Neuronal stem cell (in vitro differentiated cells): ENCODE data around the gene CAMK1D.

Source experiments
- DNase-seq: peaks from one replicate; pipeline ENCODE4 v3.0.0-alpha.2; 2013; ENCODE audit warnings: low spot score
- H2AFZ ChIP-seq: one replicate; pipeline ENCODE4 v1.6.1; 2013; ENCODE audit warnings: mild to moderate bottlenecking, low read length, inconsistent platforms
- H2AK5ac ChIP-seq: 2 replicates; pipeline ENCODE4 v1.6.1; 2013; ENCODE audit warnings: low read depth, mild to moderate bottlenecking, inconsistent platforms, low read length, moderate library complexity, mixed read lengths
- H2BK120ac ChIP-seq: 2 replicates; pipeline ENCODE4 v1.6.1; 2013; ENCODE audit warnings: low read depth, mild to moderate bottlenecking, inconsistent platforms, low read length, moderate library complexity, mixed read lengths
- H2BK12ac ChIP-seq: one replicate; pipeline ENCODE4 v1.6.1; 2013; ENCODE audit warnings: low read length, inconsistent platforms
- H2BK15ac ChIP-seq: 2 replicates; pipeline ENCODE4 v1.6.1; 2013; ENCODE audit warnings: mild to moderate bottlenecking, low read length, inconsistent platforms, mixed read lengths
- H2BK5ac ChIP-seq: one replicate; pipeline ENCODE4 v1.6.1; 2013; ENCODE audit warnings: inconsistent platforms, mild to moderate bottlenecking, low read length, moderate library complexity
- H3K14ac ChIP-seq: one replicate; pipeline ENCODE4 v1.6.1; 2013; ENCODE audit warnings: low read length, inconsistent platforms
- H3K18ac ChIP-seq: 2 replicates; pipeline ENCODE4 v1.6.1; 2013; ENCODE audit warnings: low read length, inconsistent platforms
- H3K23ac ChIP-seq: 2 replicates; pipeline ENCODE4 v1.6.1; 2013; ENCODE audit warnings: low read depth, mild to moderate bottlenecking, mixed read lengths, low read length, inconsistent platforms; ENCODE audit not compliant: poor library complexity
- H3K27ac ChIP-seq: replicated peaks from 3 replicates; pipeline ENCODE4 v1.5.1; 2013; ENCODE audit warnings: low read length, inconsistent platforms
- H3K27me3 ChIP-seq, 3 experiments: 2 replicates each; pipeline ENCODE4 v1.6.1; 2013; ENCODE audit warnings: low read length in 3 of 3, mild to moderate bottlenecking in 2 of 3, inconsistent platforms in 1 of 3, low read depth in 1 of 3, mixed read lengths in 1 of 3, moderate library complexity in 1 of 3; ENCODE audit not compliant: control insufficient read depth in 3 of 3, insufficient read depth in 3 of 3
- H3K36me3 ChIP-seq, 2 donors: replicated peaks in 1 of 2; 2 replicates each; pipeline ENCODE4 v1.6.1; 2013; ENCODE audit warnings: low read length in 2 of 2; ENCODE audit not compliant: control insufficient read depth in 2 of 2, insufficient read depth in 2 of 2
- H3K4ac ChIP-seq: 2 replicates; pipeline ENCODE4 v1.6.1; 2013; ENCODE audit warnings: inconsistent platforms, mild to moderate bottlenecking, low read length, moderate library complexity
- H3K4me1 ChIP-seq, 2 donors: 1 replicate in 1 of 2; 2 replicates in 1 of 2; pipeline ENCODE4 v1.6.1; 2013; ENCODE audit warnings: low read length in 2 of 2, low read depth in 1 of 2; ENCODE audit not compliant: control insufficient read depth in 2 of 2, insufficient read depth in 1 of 2
- H3K4me2 ChIP-seq: one replicate; pipeline ENCODE4 v1.6.1; 2013; ENCODE audit warnings: mild to moderate bottlenecking, low read length, inconsistent platforms; ENCODE audit not compliant: insufficient read depth, poor library complexity, severe bottlenecking
- H3K4me3 ChIP-seq, 2 donors: 2 replicates each; pipeline ENCODE4 v1.5.1; 2013; ENCODE audit warnings: low read length in 2 of 2, mild to moderate bottlenecking in 2 of 2, inconsistent platforms in 1 of 2, moderate library complexity in 1 of 2
- H3K79me1 ChIP-seq: one replicate; pipeline ENCODE4 v1.6.1; 2013; ENCODE audit warnings: low read depth, mild to moderate bottlenecking, inconsistent platforms, low read length, moderate library complexity
- H3K9ac ChIP-seq: one replicate; pipeline ENCODE4 v1.6.1; 2013; ENCODE audit warnings: mild to moderate bottlenecking, low read depth, low read length, inconsistent platforms; ENCODE audit not compliant: poor library complexity
- H3K9me3 ChIP-seq, 2 donors: replicated peaks in 1 of 2; 2 replicates each; pipeline versions ENCODE3 to v1.6.1; 2013; ENCODE audit warnings: low read length in 2 of 2, mild to moderate bottlenecking in 2 of 2, inconsistent platforms in 1 of 2, low read depth in 1 of 2, mixed read lengths in 1 of 2, moderate library complexity in 1 of 2; ENCODE audit not compliant: control insufficient read depth in 2 of 2, insufficient read depth in 1 of 2
- H4K8ac ChIP-seq: one replicate; pipeline ENCODE4 v1.6.1; 2013; ENCODE audit warnings: low read depth, mild to moderate bottlenecking, inconsistent platforms, low read length, moderate library complexity
- H4K91ac ChIP-seq: one replicate; pipeline ENCODE4 v1.6.1; 2013; ENCODE audit warnings: low read length, low read depth, mild to moderate bottlenecking, inconsistent platforms; ENCODE audit not compliant: poor library complexity
- WGBS, 2 donors: extraction: QIAGEN DNeasy Blood & Tissue Kit; methylation state at CpG; one replicate each; pipeline ENCODE4 v1.1.7; 2013; ENCODE audit warnings: missing lambda C conversion rate in 2 of 2, mixed read lengths in 1 of 2; ENCODE audit not compliant: insufficient read length in 2 of 2, insufficient replicate concordance in 1 of 2; ENCODE audit errors: extremely low coverage in 2 of 2; 5-methylcytosine and 5-hydroxymethylcytosine counted together

Gene CAMK1D

GRCh38 chr10:12512332-12513002, 163.1 kb downstream of the CAMK1D start:
- no peak for DNase-seq
- no peak overlapping the region for H4K91ac ChIP-seq
- H3K18ac ChIP-seq = no peak overlapping the region
- peaks cover 0 to 2% of the 10 kb centered on the region in 2 donors for H3K9me3 ChIP-seq
- H2BK15ac ChIP-seq = no peak overlapping the region
- peaks cover 10 to 22% of the 10 kb centered on the region in 2 donors for H3K4me1 ChIP-seq
- no peak overlapping the region for H3K4me2 ChIP-seq
- H3K9ac ChIP-seq = no peak overlapping the region
- no peak overlapping the region for H2AK5ac ChIP-seq
- H4K8ac ChIP-seq = no peak overlapping the region
- no peak overlapping the region for H3K23ac ChIP-seq
- H2AFZ ChIP-seq = no peak overlapping the region
- H3K4ac ChIP-seq = no peak overlapping the region
- H2BK5ac ChIP-seq = no peak overlapping the region
- no peak overlapping the region for H3K27ac ChIP-seq
- no peaks in the 10 kb centered on the region for H3K27me3 ChIP-seq
- no CpG with 5 or more reads among the region's 18 CpGs for WGBS, 2 donors
- H3K4me3 ChIP-seq = no peak overlapping the region
- H2BK120ac ChIP-seq = no peak overlapping the region
- H3K79me1 ChIP-seq = peaks cover 2% of the 10 kb centered on the region
- no peaks in the 10 kb centered on the region for H3K36me3 ChIP-seq
- H2BK12ac ChIP-seq = no peak overlapping the region
- no peak overlapping the region for H3K14ac ChIP-seq

DNA sequence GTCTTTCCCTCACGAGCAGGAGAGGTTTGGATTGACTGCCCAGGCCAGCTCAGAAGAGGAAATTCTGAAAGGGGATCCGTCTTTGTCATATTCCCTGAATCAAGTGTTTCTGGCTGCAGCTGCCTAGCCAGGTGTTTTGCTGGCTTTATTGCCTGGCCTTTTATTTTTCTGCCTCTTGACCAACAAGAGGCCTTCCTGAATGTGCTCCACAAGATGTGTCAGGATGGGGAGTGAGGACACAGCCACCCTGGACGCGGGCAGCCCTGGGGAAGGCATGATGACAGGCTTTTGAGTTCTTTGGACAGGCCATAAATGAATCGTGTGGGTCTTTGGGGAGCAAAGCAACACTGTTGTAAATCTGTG, 163.6 kb downstream of the CAMK1D start:
- Histone ChIP-seq H3K79me1 (peaks cover 2% of the 10 kb centered on the region), H4K8ac (no peak overlapping the region), H2AK5ac (no peak overlapping the region), H2BK5ac (no peak overlapping the region), H3K27ac (no peak overlapping the region), H3K4ac (no peak overlapping the region), H2BK15ac (no peak overlapping the region), H2BK12ac (no peak overlapping the region), H2BK120ac (no peak overlapping the region), H3K23ac (no peak overlapping the region), H3K14ac (no peak overlapping the region), H3K4me1 (peaks cover 10 to 17% of the 10 kb centered on the region in 2 donors), H3K36me3 (no peaks in the 10 kb centered on the region), H3K9ac (no peak overlapping the region), H3K4me3 (no peak overlapping the region), H3K9me3 (peaks cover 1 to 2% of the 10 kb centered on the region in 2 donors), H4K91ac (no peak overlapping the region), H3K4me2 (no peak overlapping the region), H3K18ac (no peak overlapping the region), H2AFZ (no peak overlapping the region), H3K27me3 (no peaks in the 10 kb centered on the region)
- no CpG with 5 or more reads among the region's 5 CpGs for WGBS, 2 donors
- DNase-seq = no peak

DNA sequence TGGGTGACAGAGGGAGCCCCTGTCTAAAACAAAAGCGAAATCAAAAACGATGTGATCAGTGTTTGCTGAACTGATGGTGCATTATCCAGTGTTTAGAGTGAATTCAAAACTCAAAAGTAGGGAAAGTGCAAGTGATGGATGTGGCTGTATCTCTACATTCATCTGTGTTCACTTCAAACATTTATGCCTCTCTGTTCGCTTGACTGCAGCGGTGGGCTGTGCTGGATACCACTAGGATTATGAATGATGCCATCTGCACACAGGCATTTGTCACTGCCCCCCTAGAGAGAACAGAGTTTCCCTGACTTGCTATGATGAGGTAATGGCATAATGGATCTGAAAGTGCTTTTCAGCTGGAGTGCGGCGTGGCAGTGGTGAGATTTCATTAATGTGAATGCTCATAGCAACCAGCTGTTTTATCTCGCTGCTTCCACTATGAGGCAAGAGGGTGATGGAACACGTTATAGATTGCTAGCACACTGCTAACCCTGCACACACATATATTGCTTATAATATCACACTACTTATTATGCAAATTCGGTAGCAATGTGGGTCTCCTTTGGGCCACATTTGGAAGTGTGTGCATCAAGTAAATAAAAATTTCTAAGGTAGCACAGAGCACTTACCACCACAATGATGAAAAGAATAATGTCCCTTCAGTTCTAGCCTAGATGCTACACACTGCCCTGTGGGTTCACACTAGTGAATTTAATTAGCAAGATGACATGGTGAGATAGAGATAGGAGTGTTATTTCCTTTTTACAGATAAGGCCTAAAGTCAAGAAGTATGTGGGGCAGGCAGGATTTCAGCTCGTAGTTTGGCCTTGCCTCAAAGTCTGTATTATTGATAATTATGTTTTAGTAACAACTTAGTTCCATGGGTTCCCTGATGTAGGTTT, 164.7 kb downstream of the CAMK1D start:
- H3K14ac ChIP-seq = no peak overlapping the region
- no peaks in the 10 kb centered on the region for H3K27me3 ChIP-seq
- no peak overlapping the region for H3K4me3 ChIP-seq
- no CpG with 5 or more reads among the region's 10 CpGs for WGBS, 2 donors
- H2BK15ac ChIP-seq = no peak overlapping the region
- no peak for DNase-seq
- peaks cover 2% of the 10 kb centered on the region for H3K79me1 ChIP-seq
- no peak overlapping the region for H4K8ac ChIP-seq
- H3K4me2 ChIP-seq = no peak overlapping the region
- H3K9ac ChIP-seq = no peak overlapping the region
- no peak overlapping the region for H2AFZ ChIP-seq
- H2BK5ac ChIP-seq = no peak overlapping the region
- H2BK12ac ChIP-seq = no peak overlapping the region
- H4K91ac ChIP-seq = no peak overlapping the region
- no peak overlapping the region for H3K27ac ChIP-seq
- H3K36me3 ChIP-seq = no peaks in the 10 kb centered on the region
- no peak overlapping the region for H2AK5ac ChIP-seq
- no peak overlapping the region for H3K18ac ChIP-seq
- peaks cover 9 to 14% of the 10 kb centered on the region in 2 donors for H3K4me1 ChIP-seq
- H3K23ac ChIP-seq = no peak overlapping the region
- H2BK120ac ChIP-seq = no peak overlapping the region
- H3K9me3 ChIP-seq = peaks cover 0 to 4% of the 10 kb centered on the region in 2 donors
- H3K4ac ChIP-seq = no peak overlapping the region

DNA sequence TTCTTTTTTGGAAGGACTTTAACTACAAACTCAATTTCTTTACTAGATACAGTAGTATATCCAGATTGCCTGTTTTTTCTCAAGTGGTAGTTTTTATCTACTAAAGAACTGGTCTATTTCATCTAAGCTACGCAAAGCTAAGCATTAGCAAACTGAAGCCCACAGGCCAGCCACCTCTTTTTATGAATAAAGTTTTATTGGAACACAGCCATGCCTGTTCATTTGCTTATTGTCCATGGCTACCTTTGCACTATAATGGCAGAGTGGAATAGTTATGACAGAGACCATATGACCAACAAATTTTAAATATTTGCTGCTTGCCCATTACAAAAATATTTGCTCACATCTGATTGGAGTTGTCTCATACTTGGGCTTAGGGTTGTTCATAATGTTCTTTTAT, 168.7 kb downstream of the CAMK1D start:
- no CpG with 5 or more reads among the region's 1 CpG for WGBS, 2 donors
- peaks cover 2% of the 10 kb centered on the region for H3K79me1 ChIP-seq

More for the DNA sequence above, 168.7 kb downstream of the CAMK1D start:
- Histone ChIP-seq H3K4me3 (no peak overlapping the region), H3K4me2 (no peak overlapping the region), H2AFZ (no peak overlapping the region), H3K36me3 (no peaks in the 10 kb centered on the region), H2BK120ac (no peak overlapping the region), H4K8ac (no peak overlapping the region), H3K4me1 (peaks cover 0 to 1% of the 10 kb centered on the region in 2 donors), H3K9me3 (peaks cover 0 to 4% of the 10 kb centered on the region in 2 donors), H3K9ac (no peak overlapping the region), H3K27ac (no peak overlapping the region), H3K18ac (no peak overlapping the region), H3K27me3 (no peaks in the 10 kb centered on the region), H3K14ac (no peak overlapping the region), H2BK5ac (no peak overlapping the region), H2BK12ac (no peak overlapping the region), H3K4ac (no peak overlapping the region), H4K91ac (no peak overlapping the region), H3K23ac (no peak overlapping the region), H2AK5ac (no peak overlapping the region), H2BK15ac (no peak overlapping the region)
- no peak for DNase-seq
